GM12872 (cell line): ENCODE results near the gene IL2RA.

Experiments
- TF ChIP-seq, protein P1 (sequence below): IDR thresholded peaks from 3 replicates; pipeline ENCODE4 v1.5.1; 2011; ENCODE audit warnings: low read depth, mild to moderate bottlenecking, low read length, moderate library complexity; ENCODE audit not compliant: insufficient read depth

IL2RA gene

DNA sequence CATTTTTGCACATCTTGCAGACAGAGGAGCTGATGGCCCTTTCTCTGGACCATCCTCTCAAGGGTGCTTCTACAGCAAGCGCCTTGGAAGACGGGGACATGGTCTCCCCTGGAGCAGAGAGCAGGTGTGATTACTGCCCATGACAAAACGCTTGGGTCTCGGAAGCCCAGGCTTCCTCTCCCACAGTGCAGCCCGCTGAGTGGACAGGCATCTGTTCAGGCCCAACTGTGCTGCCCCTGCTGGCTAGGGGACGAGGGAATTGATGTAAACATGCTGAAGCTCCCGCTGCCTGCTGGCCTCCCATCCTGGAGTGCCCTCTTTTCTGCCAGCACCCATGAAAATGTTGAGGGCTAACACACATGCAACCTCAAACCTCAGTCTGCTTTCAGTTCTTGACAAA is 99.1 kb downstream of the IL2RA start:
- TF ChIP-seq, protein P1, sequence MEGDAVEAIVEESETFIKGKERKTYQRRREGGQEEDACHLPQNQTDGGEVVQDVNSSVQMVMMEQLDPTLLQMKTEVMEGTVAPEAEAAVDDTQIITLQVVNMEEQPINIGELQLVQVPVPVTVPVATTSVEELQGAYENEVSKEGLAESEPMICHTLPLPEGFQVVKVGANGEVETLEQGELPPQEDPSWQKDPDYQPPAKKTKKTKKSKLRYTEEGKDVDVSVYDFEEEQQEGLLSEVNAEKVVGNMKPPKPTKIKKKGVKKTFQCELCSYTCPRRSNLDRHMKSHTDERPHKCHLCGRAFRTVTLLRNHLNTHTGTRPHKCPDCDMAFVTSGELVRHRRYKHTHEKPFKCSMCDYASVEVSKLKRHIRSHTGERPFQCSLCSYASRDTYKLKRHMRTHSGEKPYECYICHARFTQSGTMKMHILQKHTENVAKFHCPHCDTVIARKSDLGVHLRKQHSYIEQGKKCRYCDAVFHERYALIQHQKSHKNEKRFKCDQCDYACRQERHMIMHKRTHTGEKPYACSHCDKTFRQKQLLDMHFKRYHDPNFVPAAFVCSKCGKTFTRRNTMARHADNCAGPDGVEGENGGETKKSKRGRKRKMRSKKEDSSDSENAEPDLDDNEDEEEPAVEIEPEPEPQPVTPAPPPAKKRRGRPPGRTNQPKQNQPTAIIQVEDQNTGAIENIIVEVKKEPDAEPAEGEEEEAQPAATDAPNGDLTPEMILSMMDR: no peak

DNA sequence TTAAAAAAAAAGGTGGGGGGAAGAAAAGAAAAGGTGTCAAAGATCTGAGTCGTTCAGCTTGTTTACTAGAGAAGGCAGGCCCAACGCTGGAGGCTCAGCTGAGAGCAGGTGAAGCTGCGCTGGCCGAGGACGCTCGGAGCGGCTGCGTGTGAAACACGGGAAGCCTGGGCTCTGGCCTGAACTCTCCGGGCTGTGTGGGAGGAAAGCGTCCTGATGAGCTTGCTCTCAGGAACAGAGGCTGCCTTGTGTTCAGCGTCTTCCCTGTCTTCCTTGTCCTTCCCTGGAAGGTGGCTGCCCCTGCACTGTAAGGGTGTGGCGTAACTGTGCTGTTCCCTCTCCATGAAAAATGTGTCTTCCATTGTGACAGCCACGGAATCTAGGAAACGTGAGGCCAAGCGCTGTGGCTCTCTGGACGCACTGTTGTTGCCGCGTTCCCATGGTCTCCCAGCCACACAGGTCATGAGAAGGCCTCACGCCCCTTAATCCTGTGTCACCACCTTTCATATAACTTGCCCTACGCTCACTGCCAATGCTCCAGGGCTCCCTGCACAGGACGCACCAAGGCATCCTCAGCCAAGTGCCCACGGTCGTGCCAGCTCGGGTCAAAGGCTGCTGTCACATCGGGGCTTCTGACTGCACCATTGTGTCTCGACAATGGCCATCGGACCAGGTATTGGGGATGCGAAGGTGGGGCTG is 100.6 kb downstream of the IL2RA start:
- TF ChIP-seq, protein P1: no peak
